Measurements from ENCODE around the gene ECM1. TPM values are rescaled to one million over a fixed set of nuclear protein-coding genes. Genes with fewer than 3 reads are reported as not detected.
A peak's percentile ranks its signal among the peaks of the same experiment; 100 is the strongest.

Gene ECM1
- 16.9 TPM for total RNA-seq
- long read RNA-seq, transcript ECM1-202 (10 exons, 2,070 nt), result major isoform, 12 of 17 reads
- long read RNA-seq, partial matches to known transcripts, result 5 of 17 reads
- long read RNA-seq, other reads (novel, unspliced or antisense), result 0 of 17 reads

- no peak for TF ChIP-seq CTCF (IDR thresholded peaks at IDR 0.05)
- ATAC-seq (peak; percentile 59 to 68), DNase-seq (peak; percentile 42)
- peak within 1 kb of the TSS; percentile 69 for H3K27ac ChIP-seq
- H3K27me3 ChIP-seq (ENCODE audit: low read depth), result no peaks in the 10 kb centered on the region
- no peaks in the 10 kb centered on the region for H3K9me3 ChIP-seq
- H3K36me3 ChIP-seq, result peaks cover 27% of the 10 kb centered on the region
- intact Hi-C loops (cut with DNase I), result no loop called here
- peak within 1 kb of the TSS; percentile 37 for H3K4me3 ChIP-seq
- peaks cover 20% of the 10 kb centered on the region for H3K4me1 ChIP-seq
Measured at GRCh38 chr1:150507912-150508864, at the start of gene ECM1. ECM1 (plus strand) TSS chr1:150508109; CDS start chr1:150508210, 101 bp downstream.

- H3K36me3 ChIP-seq, result peaks cover 90% of the 10 kb centered on the region
- intact Hi-C loops (cut with DNase I), result no loop called here
Measured at GRCh38 chr1:150464422-150464826, 43.5 kb upstream of the ECM1 start.

GRCh38 chr1:150466964-150467363 is 40.9 kb upstream of the ECM1 start:
- peaks cover 89% of the 10 kb centered on the region for H3K36me3 ChIP-seq
- intact Hi-C loops (cut with DNase I), result no loop called here
- no peaks in the 10 kb centered on the region for H3K9me3 ChIP-seq
- ATAC-seq (no peak), DNase-seq (no peak)
- no peak overlapping the region for H3K4me3 ChIP-seq
- no peak overlapping the region for H3K27ac ChIP-seq
- TF ChIP-seq CTCF (IDR thresholded peaks at IDR 0.05), result no peak
- H3K4me1 ChIP-seq, result no peaks in the 10 kb centered on the region
- H3K27me3 ChIP-seq (ENCODE audit: low read depth), result no peaks in the 10 kb centered on the region

More at GRCh38 chr1:150464422-150464826, 43.5 kb upstream of the ECM1 start:
- no peak overlapping the region for H3K27ac ChIP-seq
- no peaks in the 10 kb centered on the region for H3K27me3 ChIP-seq (ENCODE audit: low read depth)
- no peak overlapping the region for H3K4me3 ChIP-seq
- no peaks in the 10 kb centered on the region for H3K4me1 ChIP-seq
- no peaks in the 10 kb centered on the region for H3K9me3 ChIP-seq
- ATAC-seq (peak; percentile 78 to 82), DNase-seq (peak; percentile 66)
- TF ChIP-seq CTCF (IDR thresholded peaks at IDR 0.05), result peak; percentile 67

- Histone ChIP-seq H3K9me3 (no peaks in the 10 kb centered on the region), H3K4me3 (no peak overlapping the region), H3K4me1 (no peaks in the 10 kb centered on the region), H3K36me3 (peaks cover 78% of the 10 kb centered on the region), H3K27me3 (ENCODE audit: low read depth) (no peaks in the 10 kb centered on the region), H3K27ac (no peak overlapping the region)
- no peak for TF ChIP-seq CTCF (IDR thresholded peaks at IDR 0.05)
- intact Hi-C loops (cut with DNase I), result no loop called here
- ATAC-seq (no peak), DNase-seq (no peak)
Measured at GRCh38 chr1:150469291-150469690, 38.6 kb upstream of the ECM1 start.

GRCh38 chr1:150472601-150473200 is 35.2 kb upstream of the ECM1 start:
- Histone ChIP-seq H3K4me3 (no peak overlapping the region), H3K9me3 (no peaks in the 10 kb centered on the region), H3K36me3 (peaks cover 45% of the 10 kb centered on the region), H3K4me1 (no peaks in the 10 kb centered on the region), H3K27me3 (ENCODE audit: low read depth) (no peaks in the 10 kb centered on the region), H3K27ac (no peak overlapping the region)
- DNase-seq (no peak), ATAC-seq (peak; percentile 15 to 22)
- intact Hi-C loops (cut with DNase I), result no loop called here
- no peak for TF ChIP-seq CTCF (IDR thresholded peaks at IDR 0.05)

All from lower lobe of right lung (tissue), 2 donors.